ENCODE data around the gene KNDC1. TPM values are rescaled to one million over a fixed set of nuclear protein-coding genes. Genes with fewer than 3 reads are reported as not detected.

Gene KNDC1
- polyA plus RNA-seq, 1 donor from 2014 or later: 4.3 TPM

DNA sequence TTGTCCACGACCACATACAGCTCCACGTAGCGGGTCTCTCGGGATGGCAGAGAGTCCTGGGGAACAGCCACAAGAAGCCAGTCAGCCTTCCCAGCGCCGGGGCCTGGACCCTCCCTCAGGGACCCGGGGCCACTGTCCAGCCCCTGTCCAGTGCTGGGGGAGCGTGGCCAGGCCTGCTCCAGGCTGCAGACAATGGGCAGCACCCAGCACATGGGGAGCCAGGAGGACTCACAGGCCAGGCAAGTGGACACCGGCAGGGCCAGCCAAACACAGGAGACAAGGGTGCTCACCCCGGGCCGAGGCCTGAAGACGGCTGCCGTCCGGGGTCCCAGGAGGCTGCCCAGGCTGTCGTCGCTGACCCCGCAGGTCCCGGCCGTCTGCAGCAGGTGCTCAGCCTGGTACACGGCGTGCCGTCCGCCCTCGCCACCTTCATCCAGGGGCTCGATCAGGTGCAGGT lies 113.0 kb downstream of the KNDC1 start:
- Histone ChIP-seq H3K9ac (ENCODE audit: low read length) (no peak overlapping the region), H3K4me2 (ENCODE audit: low read length) (no peak overlapping the region), H3K27ac (ENCODE audit: low read length) (no peak overlapping the region), H3K27me3 (ENCODE audit: insufficient read depth, low read depth, low read length) (peaks cover 10% of the 10 kb centered on the region), H2AFZ (ENCODE audit: low read depth, low read length) (no peak overlapping the region), H3K4me3 (ENCODE audit: low read length) (no peak overlapping the region), H3K36me3 (ENCODE audit: insufficient read depth, low read length) (no peaks in the 10 kb centered on the region), H3K9me3 (ENCODE audit: low read length) (no peaks in the 10 kb centered on the region), H4K20me1 (ENCODE audit: insufficient read depth) (no peaks in the 10 kb centered on the region), H3K79me2 (replicated peaks; ENCODE audit: insufficient read depth, low read length) (no peaks in the 10 kb centered on the region), H3K9me2 (ENCODE audit: insufficient read depth, low read length) (no peaks in the 10 kb centered on the region), H3F3A (ENCODE audit: insufficient read depth, low read length, poor library complexity, severe bottlenecking) (no peaks in the 10 kb centered on the region)
- TF ChIP-seq TAF1 (IDR thresholded peaks at IDR 0.05; ENCODE audit: low read depth): no peak
- TF ChIP-seq MXI1 (conservative IDR thresholded peaks at IDR 0.05; ENCODE audit: poor library complexity, severe bottlenecking): no peak
- TF ChIP-seq SMC3 (conservative IDR thresholded peaks at IDR 0.05; ENCODE audit: poor library complexity): no peak
- no peak for TF ChIP-seq EP300 (conservative IDR thresholded peaks at IDR 0.05; ENCODE audit: poor library complexity, severe bottlenecking)
- TF ChIP-seq EZH2 (IDR thresholded peaks at IDR 0.05; ENCODE audit: borderline replicate concordance, insufficient read depth, low read length, poor library complexity, severe bottlenecking): no peak
- TF ChIP-seq REST (IDR thresholded peaks at IDR 0.05; ENCODE audit: borderline replicate concordance): no peak
- no peak for TF ChIP-seq CTCF (IDR thresholded peaks at IDR 0.05; ENCODE audit: poor library complexity, severe bottlenecking)
- TF ChIP-seq POLR2AphosphoS5 (IDR thresholded peaks at IDR 0.05): no peak
- no peak for TF ChIP-seq RAD21 (conservative IDR thresholded peaks at IDR 0.05)

GRCh38 chr10:133273534-133274143 lies 113.6 kb downstream of the KNDC1 start:
- H3K27ac ChIP-seq (ENCODE audit: low read length): no peak overlapping the region
- H3K27me3 ChIP-seq (ENCODE audit: insufficient read depth, low read depth, low read length): peaks cover 10% of the 10 kb centered on the region
- H3K4me2 ChIP-seq (ENCODE audit: low read length): no peak overlapping the region
- H3K36me3 ChIP-seq (ENCODE audit: insufficient read depth, low read length): no peaks in the 10 kb centered on the region
- TF ChIP-seq POLR2AphosphoS5 (IDR thresholded peaks at IDR 0.05) (no peak), EZH2 (IDR thresholded peaks at IDR 0.05; ENCODE audit: borderline replicate concordance, insufficient read depth, low read length, poor library complexity, severe bottlenecking) (no peak), TAF1 (IDR thresholded peaks at IDR 0.05; ENCODE audit: low read depth) (no peak), MXI1 (conservative IDR thresholded peaks at IDR 0.05; ENCODE audit: poor library complexity, severe bottlenecking) (no peak), REST (IDR thresholded peaks at IDR 0.05; ENCODE audit: borderline replicate concordance) (no peak), RAD21 (conservative IDR thresholded peaks at IDR 0.05) (no peak), CTCF (IDR thresholded peaks at IDR 0.05; ENCODE audit: poor library complexity, severe bottlenecking) (no peak), EP300 (conservative IDR thresholded peaks at IDR 0.05; ENCODE audit: poor library complexity, severe bottlenecking) (no peak), SMC3 (conservative IDR thresholded peaks at IDR 0.05; ENCODE audit: poor library complexity) (no peak)
- no peaks in the 10 kb centered on the region for H4K20me1 ChIP-seq (ENCODE audit: insufficient read depth)
- no peak overlapping the region for H2AFZ ChIP-seq (ENCODE audit: low read depth, low read length)
- H3K9me3 ChIP-seq (ENCODE audit: low read length): no peaks in the 10 kb centered on the region
- no peak overlapping the region for H3K4me3 ChIP-seq (ENCODE audit: low read length)
- H3K79me2 ChIP-seq (replicated peaks; ENCODE audit: insufficient read depth, low read length): no peaks in the 10 kb centered on the region
- no peaks in the 10 kb centered on the region for H3F3A ChIP-seq (ENCODE audit: insufficient read depth, low read length, poor library complexity, severe bottlenecking)
- no peak overlapping the region for H3K9ac ChIP-seq (ENCODE audit: low read length)
- H3K9me2 ChIP-seq (ENCODE audit: insufficient read depth, low read length): no peaks in the 10 kb centered on the region
